Hindlimb muscle (tissue), 1 donor: Measurements from ENCODE around the gene CDH4. TPM values are rescaled to one million over a fixed set of nuclear protein-coding genes. Genes with fewer than 3 reads are reported as not detected.

Source experiments
- DNase-seq: peaks from one replicate; pipeline ENCODE4 v3.0.0-alpha.2; 2013
- polyA plus RNA-seq: library from polyadenylated mRNA; unstranded; fragments of 120-200 nt; gene quantifications from one replicate; pipeline ENCODE4 v1.2.1, GENCODE V29; 2013; ENCODE audit not compliant: insufficient read length

CDH4 gene
- polyA plus RNA-seq, 1 donor: 1.0 TPM

DNA sequence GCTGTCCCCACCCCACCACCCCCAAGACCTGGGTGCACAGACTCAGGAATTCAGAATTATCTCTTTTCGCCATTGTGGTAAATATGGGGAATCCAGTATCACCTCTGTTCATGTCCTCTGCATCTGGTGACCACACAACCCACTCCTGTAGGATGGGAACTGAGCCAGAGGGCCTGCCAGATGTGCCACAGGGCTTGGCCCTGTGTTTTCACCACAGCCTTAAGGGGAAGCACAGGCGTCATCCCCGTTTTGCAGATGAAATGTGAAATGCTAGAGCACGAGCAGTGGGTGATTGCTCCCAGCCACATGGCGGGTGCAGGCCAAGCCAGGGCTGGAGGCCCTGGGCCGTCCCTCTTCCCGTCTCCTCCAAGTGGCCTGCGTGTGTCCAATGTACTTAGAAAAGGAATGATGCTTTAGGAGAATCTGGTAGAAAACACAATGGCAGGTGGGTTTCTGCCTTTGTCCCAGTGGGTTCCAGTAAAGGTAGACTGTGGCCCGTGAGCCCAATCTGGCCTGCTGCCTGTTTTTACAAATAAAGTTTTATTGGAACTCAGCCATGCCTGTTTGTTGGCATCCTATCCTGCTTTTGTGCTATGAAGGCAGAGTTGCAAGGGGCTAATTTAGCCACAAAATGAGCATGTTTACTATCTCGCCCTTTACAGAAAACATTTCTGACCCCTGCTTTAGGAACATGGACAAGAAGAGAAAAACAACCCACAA, 309.2 kb downstream of the CDH4 start:
- DNase-seq: no peak

DNA sequence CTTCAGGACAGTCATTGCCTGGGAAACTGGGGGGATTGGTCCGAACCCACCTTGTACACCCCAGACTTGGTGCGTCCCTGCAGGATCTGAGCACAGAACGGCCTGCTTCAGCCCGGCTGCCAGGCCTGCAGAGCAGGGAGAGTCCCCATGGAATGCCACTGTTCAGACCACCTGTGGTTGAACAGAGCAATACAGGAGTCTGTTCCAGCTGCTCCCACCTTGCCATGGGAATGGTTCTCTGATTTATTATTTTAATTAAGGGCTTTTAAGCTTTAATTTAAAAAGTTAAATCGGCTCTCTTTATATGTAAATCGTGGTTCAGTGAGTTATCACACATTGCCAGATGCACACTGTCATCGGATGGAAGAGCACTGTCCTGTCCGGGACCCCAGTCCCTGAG, 310.4 kb downstream of the CDH4 start:
- no peak for DNase-seq

DNA sequence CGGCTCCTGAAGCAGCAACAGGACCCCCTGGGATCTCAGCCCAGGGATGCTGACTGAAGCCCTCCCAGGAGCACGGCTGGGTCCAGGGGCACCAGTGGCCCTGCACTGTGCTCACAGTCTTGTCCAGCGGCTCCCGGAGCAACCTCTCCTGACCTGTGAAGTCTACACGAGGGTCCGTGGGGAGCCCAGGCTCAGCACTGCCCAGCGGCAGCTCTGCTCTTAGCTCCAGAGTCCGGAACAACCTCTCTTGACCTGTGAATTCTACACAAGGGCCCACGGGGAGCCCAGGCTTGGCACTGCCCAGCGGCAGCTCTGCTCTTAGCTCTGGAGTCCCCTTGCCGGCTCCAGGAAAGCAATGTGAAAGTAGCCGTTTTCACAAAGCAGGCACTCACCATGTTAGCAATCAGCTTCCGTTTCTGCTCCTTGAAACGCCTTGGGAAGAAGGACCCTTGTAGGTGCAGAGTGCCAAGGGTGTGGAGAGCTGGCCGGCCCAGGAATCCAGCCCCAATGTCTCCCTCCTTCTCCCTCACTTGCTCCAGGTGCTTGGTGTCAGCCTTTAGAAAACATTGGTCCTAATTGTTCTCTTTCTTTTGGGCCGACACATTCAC, 310.9 kb downstream of the CDH4 start:
- DNase-seq: no peak

DNA sequence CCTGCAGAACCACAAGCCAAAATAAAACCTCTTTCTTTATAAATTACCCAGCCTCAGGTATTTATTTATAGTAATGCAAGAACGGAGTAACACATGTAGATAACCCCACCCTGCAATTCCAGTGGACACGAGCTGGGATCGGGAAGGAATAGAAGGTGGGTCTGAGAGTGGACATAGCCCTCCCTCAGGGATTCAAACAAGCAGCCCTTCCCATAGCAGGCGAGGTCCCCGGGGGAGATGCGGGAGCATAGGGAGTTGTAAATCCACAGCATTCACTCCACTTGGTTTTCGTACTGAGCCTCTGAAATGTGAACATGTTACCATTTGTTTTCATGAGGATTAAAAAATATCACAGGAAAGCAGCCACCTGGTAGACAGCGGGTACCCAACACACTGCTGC, 312.6 kb downstream of the CDH4 start:
- no peak for DNase-seq

DNA sequence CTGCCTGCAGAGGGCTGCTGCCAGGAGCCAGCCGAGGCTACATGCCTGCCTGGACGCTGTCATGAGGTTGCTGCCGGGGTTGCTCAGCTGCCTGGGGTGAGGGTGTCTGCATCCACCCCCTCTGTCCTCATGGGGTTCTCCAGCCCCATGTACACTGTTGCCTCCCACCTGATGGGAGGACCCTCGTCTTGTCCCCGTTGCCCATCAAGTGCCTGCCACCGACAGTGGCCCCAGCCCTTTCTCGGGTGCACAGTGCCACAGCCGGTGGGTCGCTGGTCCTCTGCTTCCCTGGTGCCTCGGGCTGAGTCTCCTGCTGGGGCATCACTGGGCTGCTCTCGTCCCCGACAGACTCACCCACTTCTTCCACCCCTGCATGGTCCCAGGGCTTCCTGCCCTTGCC, 313.7 kb downstream of the CDH4 start:
- no peak for DNase-seq

DNA sequence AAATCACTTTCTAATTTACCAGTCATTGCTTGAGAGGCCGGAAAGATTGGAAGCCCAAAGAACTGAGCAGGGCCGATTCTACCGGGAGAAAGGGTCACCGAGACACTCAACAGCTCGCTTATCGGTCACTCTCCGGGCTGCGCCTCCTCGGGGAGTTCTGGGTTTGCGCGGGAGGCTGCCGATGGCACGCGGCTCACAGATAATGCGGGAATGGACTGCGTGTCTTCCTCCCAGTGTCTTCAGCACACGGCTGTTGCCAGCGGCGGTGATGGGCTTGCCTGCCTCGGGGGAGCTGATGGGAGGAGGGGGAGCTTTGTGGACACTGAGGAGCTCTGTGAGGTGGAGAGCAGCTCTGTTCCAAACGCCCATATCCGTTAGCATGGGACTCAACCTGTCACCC, 314.6 kb downstream of the CDH4 start:
- no peak for DNase-seq

DNA sequence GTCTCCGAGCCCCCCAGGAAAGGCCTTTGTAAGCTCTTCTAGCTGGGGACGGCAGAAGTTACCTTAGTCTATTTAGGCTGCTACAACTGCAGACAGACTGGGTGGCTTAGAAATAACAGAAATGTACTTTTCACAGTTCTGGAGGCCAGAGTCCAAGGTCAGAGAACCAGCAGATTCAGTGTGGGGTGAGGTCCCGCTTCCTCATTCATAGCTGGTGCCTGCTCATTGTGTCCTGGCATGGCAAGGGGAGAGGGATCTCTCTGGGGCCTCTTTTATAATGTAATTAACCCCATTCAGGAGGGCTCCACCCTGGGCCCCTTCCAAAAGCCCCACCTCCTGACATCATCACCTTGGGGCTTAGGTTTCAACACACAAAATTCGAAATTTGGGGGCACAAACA, 315.1 kb downstream of the CDH4 start:
- DNase-seq: no peak

DNA sequence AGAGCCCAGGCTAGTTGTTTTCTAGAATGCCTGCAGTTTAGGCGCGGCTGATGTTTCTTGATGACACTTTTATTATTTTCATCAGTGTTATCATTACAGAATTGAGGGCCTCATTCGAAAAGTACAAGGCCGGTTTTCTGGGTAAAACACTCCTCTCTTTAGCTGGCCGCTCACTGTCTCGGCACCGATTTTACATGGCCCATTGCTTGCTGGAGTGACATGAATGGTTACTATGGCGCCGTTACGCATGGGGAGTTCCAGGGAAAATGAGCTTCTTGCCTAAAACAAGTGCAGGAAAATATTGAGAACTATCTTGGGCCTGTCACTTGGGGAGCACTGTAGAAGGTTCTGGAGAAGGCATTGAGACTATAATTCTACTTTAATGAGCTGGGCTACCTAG, 317.8 kb downstream of the CDH4 start:
- no peak for DNase-seq

DNA sequence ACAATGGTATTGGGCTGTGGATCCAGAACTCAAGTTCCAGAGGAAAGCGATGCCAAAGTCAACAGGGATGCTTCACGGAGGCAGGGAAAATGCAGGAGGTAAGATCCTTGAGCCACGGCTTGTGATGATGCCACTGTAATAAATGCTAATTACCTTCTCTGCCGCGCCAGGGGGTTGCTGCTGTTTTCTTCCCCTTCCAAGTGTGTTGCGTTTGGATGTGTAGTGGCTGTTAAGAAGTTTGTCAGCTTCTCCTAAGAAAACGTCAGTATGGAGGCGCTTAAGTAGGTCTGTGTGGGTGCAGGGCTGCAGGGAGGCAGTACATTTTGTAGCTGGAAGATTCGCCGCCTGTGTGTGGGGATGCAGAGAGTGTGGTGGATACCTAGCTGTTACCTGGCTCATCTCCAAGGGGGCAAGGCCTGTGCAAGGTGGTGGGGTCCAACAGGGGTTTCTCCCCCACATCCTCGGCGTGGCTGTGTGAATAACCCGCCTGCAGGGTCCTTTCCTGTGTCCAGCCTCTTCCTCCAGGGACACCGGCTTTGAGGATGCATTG, 318.7 kb downstream of the CDH4 start:
- no peak for DNase-seq

DNA sequence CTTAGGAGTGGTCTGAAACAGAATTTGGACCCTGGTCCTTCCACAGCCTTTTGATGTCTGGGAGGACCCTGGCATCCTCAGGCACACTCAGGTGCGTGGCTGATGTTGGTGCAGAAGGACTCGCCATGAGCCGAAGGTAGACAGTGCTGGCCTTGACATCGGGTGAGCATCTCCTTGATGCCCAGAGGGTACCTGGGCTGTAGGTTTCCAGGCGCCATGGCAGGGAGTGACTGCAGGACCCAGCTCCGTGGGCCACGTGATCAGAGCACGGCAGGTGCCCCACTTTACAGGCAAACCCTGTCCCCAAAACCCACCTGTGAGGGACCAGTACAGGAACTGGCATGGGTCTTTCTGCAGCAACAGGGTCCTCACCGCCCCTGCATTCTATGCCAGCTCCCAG, 319.2 kb downstream of the CDH4 start:
- DNase-seq: no peak

DNA sequence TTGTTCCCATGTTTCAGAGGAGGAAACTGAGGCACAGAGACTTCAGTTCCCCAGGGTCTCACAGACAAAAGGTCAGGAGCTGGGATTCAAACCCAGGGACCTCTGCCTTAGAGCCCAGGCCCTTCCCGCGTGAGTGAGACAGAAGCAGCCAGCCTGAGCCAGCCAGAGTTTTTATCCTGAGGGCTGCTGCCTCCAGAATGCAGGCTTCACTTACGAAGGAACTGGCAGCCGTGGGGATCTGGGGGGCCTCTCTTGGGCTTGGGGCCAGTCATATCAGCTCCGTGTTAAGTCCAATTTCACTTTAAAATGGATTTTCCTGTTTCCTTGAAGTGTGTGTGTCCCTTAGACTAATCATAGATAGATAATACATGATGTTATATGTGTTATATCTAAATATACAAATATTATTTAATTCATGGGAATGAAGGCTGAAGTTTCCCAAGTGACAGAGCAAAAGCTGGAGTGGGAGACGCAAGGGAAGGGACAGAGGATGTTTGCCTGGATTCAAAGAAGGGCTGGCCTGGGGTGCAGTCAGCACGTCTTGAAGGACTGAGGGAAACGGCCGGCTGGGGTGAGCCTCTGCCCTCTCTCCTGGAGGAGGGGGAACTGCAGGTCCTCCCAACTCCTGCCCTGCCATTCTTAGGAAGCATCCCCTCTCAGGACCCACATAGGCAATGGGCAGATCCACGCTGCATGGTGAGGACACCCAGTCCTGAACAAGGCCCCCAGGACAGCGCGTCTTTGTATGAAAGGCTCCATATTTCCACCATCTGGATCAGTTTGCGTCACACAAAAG, 320.1 kb downstream of the CDH4 start:
- DNase-seq: no peak

DNA sequence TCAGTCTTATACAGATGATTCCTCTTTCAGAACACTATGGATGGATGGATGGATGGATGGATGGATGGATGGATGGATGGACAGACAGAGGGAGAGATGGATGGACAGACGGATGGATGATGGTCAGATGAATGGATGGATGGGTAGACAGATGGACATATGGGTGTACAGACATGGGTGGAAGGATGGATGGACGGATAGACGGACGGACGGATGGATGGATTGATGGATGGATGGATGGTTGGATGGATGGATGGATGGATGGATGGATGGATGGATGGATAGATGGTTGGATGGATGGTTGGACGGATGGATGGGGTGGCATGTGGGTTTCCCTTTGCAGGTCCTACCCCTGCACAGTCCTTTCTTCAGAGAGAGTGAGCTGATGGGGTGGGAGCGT, 320.7 kb downstream of the CDH4 start:
- DNase-seq: no peak

DNA sequence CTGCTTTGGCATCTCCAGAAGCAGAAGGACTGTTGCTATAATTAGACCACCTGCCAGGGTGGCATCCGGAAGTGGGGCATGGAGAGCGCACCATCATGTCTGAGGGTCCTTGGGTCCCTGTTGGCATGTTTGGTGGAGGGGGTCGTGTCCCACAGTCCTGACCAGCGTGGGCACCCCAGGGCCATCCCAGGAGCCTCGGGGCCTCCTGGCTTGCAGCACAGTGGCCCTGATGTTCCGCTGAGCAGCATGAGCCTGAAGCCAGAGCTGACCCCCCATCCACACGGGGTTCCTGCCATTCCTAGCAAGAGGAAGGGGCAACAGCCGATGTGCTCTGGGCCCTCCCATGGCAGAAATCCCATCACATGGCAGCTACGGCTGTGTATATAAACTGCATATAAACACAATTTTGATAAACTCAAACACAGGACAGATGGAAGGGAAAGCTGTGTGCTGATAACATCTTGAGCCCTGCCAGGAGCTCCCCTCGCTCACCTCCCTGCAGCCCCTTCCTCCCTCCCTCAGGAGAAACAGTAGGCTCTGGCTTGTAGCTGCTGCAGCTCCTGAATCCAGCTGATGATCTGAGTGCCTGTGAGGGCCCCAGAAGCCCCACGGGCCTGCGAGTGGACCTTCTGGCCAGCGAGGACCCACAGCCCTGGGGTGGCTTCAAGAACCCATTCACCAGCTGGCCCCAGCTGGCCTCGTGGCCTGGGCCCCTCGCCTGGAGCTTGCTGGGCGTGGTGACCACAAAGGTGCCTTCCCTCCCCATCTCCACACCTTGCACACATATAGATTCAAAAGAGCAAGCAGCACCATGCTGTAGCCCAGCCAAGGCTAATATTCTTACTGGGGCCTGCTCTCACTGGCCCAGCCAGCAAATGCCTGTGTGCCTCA, 321.6 kb downstream of the CDH4 start:
- no peak for DNase-seq

DNA sequence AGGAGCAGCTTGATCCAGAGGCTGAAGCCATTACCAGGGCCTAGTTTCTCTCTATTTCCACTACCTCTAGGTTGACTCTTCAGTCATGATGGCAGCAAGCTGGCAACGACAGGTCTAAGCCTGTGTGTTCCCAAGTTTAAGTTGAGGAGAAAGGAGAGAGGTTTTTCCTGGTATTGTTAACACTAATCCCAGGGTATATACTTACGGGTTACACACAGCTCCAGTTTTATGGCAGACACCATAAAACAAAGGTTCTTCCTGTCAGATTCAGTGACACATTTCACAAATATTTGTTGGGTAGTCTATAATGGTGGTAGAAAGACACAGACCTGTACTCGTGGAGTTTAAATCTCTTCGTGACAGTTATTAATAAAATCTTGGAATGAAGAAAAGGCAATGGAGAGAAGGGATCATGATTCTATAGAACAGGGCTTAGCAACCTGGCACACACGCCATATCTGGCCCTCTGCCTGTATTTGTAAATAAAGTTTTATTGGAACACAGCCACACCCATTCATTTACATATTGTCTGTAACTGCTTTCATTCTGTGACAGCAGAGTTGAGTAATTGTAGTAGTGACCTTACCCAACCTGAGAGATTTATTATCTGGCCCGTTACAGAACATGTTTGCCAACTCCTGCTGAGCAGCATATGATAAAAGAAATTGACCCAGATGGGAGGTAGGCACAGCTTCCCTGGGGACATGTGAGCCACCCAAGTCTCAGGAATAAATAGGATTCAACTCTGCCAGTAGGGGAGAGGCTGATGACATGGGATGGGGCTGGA, 323.3 kb downstream of the CDH4 start:
- DNase-seq: no peak

DNA sequence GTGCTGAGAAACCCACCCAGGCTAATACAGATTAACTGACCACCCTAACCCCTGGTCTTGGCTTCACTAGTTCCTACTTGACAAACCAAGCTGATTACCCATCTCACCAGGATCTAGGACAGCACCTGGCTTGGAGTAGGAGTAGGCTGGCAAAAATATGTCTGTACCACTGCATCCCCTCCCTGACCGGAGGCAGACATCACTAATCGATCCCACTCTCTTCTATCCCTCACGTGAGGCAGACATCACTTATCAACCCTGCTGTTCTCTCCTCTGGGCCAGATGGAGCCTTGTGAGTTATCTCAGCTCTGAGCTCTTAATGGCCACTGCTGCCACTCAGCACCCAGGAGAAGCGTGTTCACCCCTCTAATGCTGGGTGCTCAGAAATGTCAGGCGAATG, 324.3 kb downstream of the CDH4 start:
- no peak for DNase-seq

DNA sequence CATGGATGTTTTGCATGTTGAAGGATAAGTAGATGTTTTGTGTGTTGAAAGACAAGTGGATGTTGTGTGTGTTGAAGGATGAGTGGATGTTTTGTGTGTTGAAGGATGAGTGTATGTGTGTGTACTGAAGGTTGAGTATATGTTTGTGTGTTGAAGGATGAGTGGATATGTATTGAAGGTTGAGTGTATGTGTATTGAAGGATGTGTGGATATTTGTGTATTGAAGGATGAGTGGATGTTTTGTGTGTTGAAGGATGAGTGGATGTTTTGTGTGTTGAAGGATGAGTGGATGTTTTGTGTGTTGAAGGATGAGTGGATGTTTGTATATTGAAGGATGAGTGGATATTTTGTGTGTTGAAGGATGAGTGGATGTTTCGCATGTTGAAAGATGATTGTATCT, 325.0 kb downstream of the CDH4 start:
- DNase-seq: no peak

DNA sequence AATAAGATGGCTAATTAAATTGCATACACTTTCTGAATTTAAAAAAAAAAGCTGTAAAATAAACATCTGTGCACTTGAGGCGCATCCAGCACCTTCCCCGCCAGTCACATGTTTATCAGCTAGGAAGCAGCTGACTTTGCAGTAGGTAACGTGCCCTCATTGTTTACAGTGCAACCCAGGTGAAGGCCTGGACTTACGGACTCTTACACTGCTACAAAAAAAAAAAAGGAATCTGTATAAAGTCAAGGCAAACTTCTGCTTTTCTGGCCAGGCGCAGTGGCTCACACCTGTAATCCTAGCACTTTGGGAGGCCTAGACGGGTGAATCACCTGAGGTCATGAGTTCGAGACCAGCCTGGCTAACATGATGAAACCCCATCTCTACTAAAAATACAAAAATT, 327.8 kb downstream of the CDH4 start:
- DNase-seq: no peak

DNA sequence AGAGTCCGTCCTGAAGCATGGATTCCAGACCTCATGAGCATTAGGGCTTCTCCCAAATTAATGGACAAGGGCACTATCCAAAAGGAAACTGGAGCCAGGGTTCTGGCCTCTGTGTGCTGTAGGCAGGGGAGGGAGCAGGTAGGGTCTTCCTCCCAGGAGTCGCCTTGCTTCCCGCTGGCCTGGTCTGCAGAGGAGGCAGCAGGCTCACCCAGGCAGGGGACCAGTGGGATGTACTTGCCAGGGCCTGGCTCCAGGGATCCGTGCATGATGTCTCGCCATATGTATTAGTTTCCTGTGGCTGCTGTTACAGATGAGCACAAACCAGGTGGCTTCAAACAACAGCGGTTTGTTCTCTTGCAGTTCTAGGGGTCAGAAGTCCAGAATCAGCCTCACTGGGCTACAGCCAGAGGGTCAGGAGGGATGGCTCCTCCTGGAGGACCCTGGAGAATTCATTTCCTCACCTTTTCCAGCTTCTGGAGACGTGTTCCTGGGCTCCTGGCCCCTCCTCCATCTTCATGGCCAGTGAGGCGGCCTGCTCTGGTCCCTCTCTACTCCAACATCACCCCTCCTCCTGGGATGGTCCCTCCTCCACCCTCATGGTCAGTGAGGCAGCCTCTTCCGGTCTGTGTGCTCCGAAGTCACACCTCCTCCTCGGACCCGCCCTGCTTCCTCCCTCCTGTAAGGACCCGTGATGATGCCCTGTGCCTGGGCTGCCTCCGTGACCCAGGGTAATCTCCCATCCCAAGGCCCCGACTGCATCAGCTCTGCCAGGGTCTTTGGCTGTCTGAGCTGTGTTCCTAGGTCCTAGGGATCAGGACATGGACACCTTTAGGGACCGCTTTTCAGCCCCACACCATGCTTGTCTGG, 329.1 kb downstream of the CDH4 start:
- no peak for DNase-seq

DNA sequence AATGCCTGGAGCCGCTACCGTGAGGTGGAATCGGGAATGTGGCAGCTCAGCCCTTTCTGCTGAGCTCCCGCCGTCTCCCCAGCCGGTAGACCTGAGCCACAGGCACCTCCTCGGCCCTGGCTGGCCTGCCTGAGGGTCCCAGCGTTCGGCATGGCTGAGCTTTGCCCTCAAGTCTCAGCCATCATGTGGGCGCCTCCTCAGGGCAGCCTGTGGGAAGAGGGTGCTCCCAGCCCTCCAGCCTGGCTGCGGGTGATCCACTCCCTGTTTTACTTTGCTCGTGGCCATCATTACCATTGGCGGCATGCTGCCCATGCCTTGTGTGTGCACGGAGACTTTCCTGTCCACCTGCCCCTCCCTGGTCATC, 329.7 kb downstream of the CDH4 start:
- no peak for DNase-seq

DNA sequence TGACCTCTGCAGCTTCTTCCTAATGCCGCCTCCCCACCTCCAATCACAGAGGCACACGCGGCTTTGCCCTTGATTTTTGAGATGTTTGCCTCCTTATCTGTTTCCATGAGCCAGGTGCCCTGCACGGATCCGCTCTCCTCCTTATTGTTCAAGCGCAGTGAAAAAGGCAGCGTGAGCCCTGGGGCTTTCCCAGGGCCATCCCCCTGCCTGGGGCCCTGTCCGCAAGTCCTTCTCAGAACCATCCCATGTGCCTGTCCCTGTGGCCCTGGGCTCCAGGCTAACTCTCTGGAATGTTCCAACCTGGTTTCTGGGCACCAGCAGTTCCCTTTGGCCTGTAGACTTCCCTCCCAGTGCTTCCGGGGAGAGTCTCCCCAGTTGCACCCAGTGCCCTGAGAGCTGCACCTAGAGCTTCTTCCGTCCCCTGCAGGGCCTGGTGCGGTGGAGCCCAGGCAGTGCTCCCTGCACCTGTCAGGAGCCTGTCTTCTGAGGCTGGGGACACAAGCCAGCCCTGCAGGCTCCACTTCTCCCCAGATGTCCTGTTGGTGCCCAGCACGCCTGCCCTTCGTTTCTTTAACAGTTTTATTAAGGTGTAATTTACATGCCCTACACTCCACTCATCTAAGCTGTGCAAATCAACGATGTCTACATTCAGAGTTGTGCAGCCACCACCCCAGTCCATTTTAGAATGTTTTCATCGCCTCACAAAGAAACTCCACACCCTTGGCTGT, 330.3 kb downstream of the CDH4 start:
- no peak for DNase-seq
